Bronchial epithelial cell (primary cell): ENCODE measurements around the gene ZNF780B. TPM values are rescaled to one million over a fixed set of nuclear protein-coding genes. Genes with fewer than 3 reads are reported as not detected.

Experiments
- DNase-seq: peaks from one replicate; pipeline ENCODE4 v3.0.0-alpha.2; 2010; ENCODE audit warnings: low read depth
- FAIRE-seq: peaks from 2 replicates; lab custom pipeline; 2011; peaks lifted over from hg19 to GRCh38; lab: Jason Lieb, UNC
- H3K27me3 ChIP-seq: 2 replicates; pipeline ENCODE4 v1.5.1; 2011; ENCODE audit warnings: low read length; ENCODE audit not compliant: control insufficient read depth, insufficient read depth
- H3K36me3 ChIP-seq: 2 replicates; pipeline ENCODE4 v1.5.1; 2011; ENCODE audit warnings: low read length; ENCODE audit not compliant: control insufficient read depth, insufficient read depth
- H3K4me3 ChIP-seq: 2 replicates; pipeline ENCODE4 v1.5.1; 2011; ENCODE audit warnings: mild to moderate bottlenecking, low read depth, low read length, control low read depth
- CTCF ChIP-seq: IDR thresholded peaks from 2 replicates; pipeline ENCODE4 v1.5.1; 2011; ENCODE audit warnings: mild to moderate bottlenecking, moderate library complexity, low read length, control low read depth, inconsistent platforms; ENCODE audit not compliant: insufficient read depth, severe bottlenecking
- total RNA-seq: library from RNA; depleted of rRNA; stranded (reverse); fragments of >200 nt; gene quantifications from 2 replicates; pipeline ENCODE4 v1.2.1, GENCODE V29; 2014

ZNF780B gene
- total RNA-seq, 1 donor from 2014 or later, result 7.9 TPM

- FAIRE-seq, result no peak
- TF ChIP-seq CTCF, result no peak
- H3K27me3 ChIP-seq, result no peaks in the 10 kb centered on the region
- H3K36me3 ChIP-seq, result no peaks in the 10 kb centered on the region
- H3K4me3 ChIP-seq, result no peak overlapping the region
- no peak for DNase-seq
Observed at GRCh38 chr19:40009674-40010073, 46.4 kb downstream of the ZNF780B start.

GRCh38 chr19:40006273-40006691 is 49.7 kb downstream of the ZNF780B start:
- no peak overlapping the region for H3K4me3 ChIP-seq
- peak; percentile 80 for DNase-seq
- TF ChIP-seq CTCF, result no peak
- FAIRE-seq, result no peak
- H3K27me3 ChIP-seq, result no peaks in the 10 kb centered on the region
- H3K36me3 ChIP-seq, result no peaks in the 10 kb centered on the region

GRCh38 chr19:40005691-40006272 is 50.2 kb downstream of the ZNF780B start:
- no peak for DNase-seq
- no peak for TF ChIP-seq CTCF
- H3K36me3 ChIP-seq, result no peaks in the 10 kb centered on the region
- no peak for FAIRE-seq
- H3K4me3 ChIP-seq, result no peak overlapping the region
- no peaks in the 10 kb centered on the region for H3K27me3 ChIP-seq

- Histone ChIP-seq H3K4me3 (no peak overlapping the region), H3K36me3 (no peaks in the 10 kb centered on the region), H3K27me3 (no peaks in the 10 kb centered on the region)
- TF ChIP-seq CTCF, result no peak
- peak; percentile 74 for DNase-seq
- no peak for FAIRE-seq
Observed at GRCh38 chr19:39998501-39998900, 57.5 kb downstream of the ZNF780B start.

GRCh38 chr19:39997638-39998216 is 58.3 kb downstream of the ZNF780B start:
- no peak for TF ChIP-seq CTCF
- DNase-seq, result no peak
- no peaks in the 10 kb centered on the region for H3K27me3 ChIP-seq
- H3K4me3 ChIP-seq, result peak overlapping the region; percentile 63
- no peak for FAIRE-seq
- H3K36me3 ChIP-seq, result no peaks in the 10 kb centered on the region
